Keratinocyte (primary cell): Measurements from ENCODE around the gene PTPN21. TPM values are rescaled to one million over a fixed set of nuclear protein-coding genes. Genes with fewer than 3 reads are reported as not detected.
A peak's percentile ranks its signal among the peaks of the same experiment; 100 is the strongest.

ENCODE experiments used
- DNase-seq: peaks from one replicate; pipeline ENCODE4 v3.0.0-alpha.2; 2011; ENCODE audit warnings: low read depth, missing footprints, low spot score
- FAIRE-seq: peaks from 2 replicates; lab custom pipeline; 2011; peaks lifted over from hg19 to GRCh38; lab: Jason Lieb, UNC
- H2AFZ ChIP-seq: 2 replicates; pipeline ENCODE4 v1.6.0; 2012; ENCODE audit warnings: low read length, control low read depth, inconsistent platforms; ENCODE audit not compliant: control insufficient read depth
- H3K27ac ChIP-seq: 2 replicates; pipeline ENCODE4 v1.5.1; 2011; ENCODE audit warnings: low read length; ENCODE audit not compliant: control insufficient read depth, insufficient read depth
- H3K27me3 ChIP-seq: 3 replicates; pipeline ENCODE4 v1.6.0; 2011; ENCODE audit warnings: low read length; ENCODE audit not compliant: control insufficient read depth, insufficient read depth; ENCODE audit errors: extremely low read depth
- H3K36me3 ChIP-seq, 2 experiments: 2 replicates in 1 of 2; 3 replicates in 1 of 2; pipeline ENCODE4 v1.5.1; 2011; ENCODE audit warnings: low read length in 2 of 2, mild to moderate bottlenecking in 1 of 2; ENCODE audit not compliant: control insufficient read depth in 2 of 2, insufficient read depth in 2 of 2; ENCODE audit errors: extremely low read depth in 1 of 2
- H3K4me1 ChIP-seq: 3 replicates; pipeline ENCODE4 v1.5.1; 2011; ENCODE audit warnings: low read length; ENCODE audit not compliant: control insufficient read depth, insufficient read depth; ENCODE audit errors: extremely low read depth
- H3K4me2 ChIP-seq: 3 replicates; pipeline ENCODE4 v1.6.0; 2011; ENCODE audit warnings: low read depth, low read length; ENCODE audit not compliant: control insufficient read depth, insufficient read depth; ENCODE audit errors: extremely low read depth
- H3K4me3 ChIP-seq, 3 experiments: fragments of 200-600 bp in 1 of 3; sonication (generic) in 1 of 3; 2 replicates in 2 of 3; 3 replicates in 1 of 3; pipeline ENCODE4 v1.5.1; 2011 to 2016; ENCODE audit warnings: low read length in 3 of 3, mild to moderate bottlenecking in 3 of 3, control low read depth in 2 of 3, inconsistent platforms in 1 of 3, low read depth in 1 of 3, mixed read lengths in 1 of 3, mixed run types in 1 of 3, moderate library complexity in 1 of 3; ENCODE audit not compliant: control insufficient read depth in 2 of 3, insufficient read depth in 2 of 3; ENCODE audit errors: extremely low read depth in 1 of 3
- H3K79me2 ChIP-seq: 2 replicates; pipeline ENCODE4 v1.6.0; 2012; ENCODE audit warnings: low read length; ENCODE audit not compliant: control insufficient read depth, insufficient read depth
- H3K9ac ChIP-seq: 3 replicates; pipeline ENCODE4 v1.6.0; 2011; ENCODE audit warnings: low read length; ENCODE audit not compliant: control insufficient read depth, insufficient read depth; ENCODE audit errors: extremely low read depth
- H3K9me1 ChIP-seq: 3 replicates; pipeline ENCODE4 v1.6.0; 2011; ENCODE audit warnings: low read length; ENCODE audit not compliant: control insufficient read depth, insufficient read depth; ENCODE audit errors: extremely low read depth
- H3K9me3 ChIP-seq: 2 replicates; pipeline ENCODE4 v1.5.1; 2012; ENCODE audit warnings: low read depth, low read length; ENCODE audit not compliant: control insufficient read depth
- H4K20me1 ChIP-seq: 3 replicates; pipeline ENCODE4 v1.6.0; 2011; ENCODE audit warnings: low read length; ENCODE audit not compliant: control insufficient read depth, insufficient read depth; ENCODE audit errors: extremely low read depth
- EZH2 ChIP-seq: IDR thresholded peaks from one replicate; pipeline ENCODE4 v1.6.1; 2012; ENCODE audit warnings: inconsistent platforms, mild to moderate bottlenecking, low read length, moderate library complexity
- dilution Hi-C: fragments of 300-500 bp; cut with MboI; formaldehyde crosslinking; loops from one replicate; pipeline ENCODE4 v1.7.0; 2020; ENCODE audit warnings: low sequenced_read_pairs; ENCODE audit not compliant: extremely low pct_ligation_motif_present
- polyA plus RNA-seq, 5 experiments: library from polyadenylated mRNA; depleted of rRNA in 3 of 5; stranded (reverse) in 3 of 5; stranded (forward) in 1 of 5; unstranded in 1 of 5; fragments of >200 nt; gene quantifications; 1 replicate in 1 of 5; 2 replicates in 3 of 5; 3 replicates in 1 of 5; pipeline versions ENCODE4 v1.2.1 to v1.2.3, GENCODE V29; 2011 to 2012; ENCODE audit warnings: missing spikeins in 2 of 5, low read depth in 1 of 5, low replicate concordance in 1 of 5
- TF ChIP-seq, protein P1 (sequence below), 3 experiments: IDR thresholded peaks in 1 of 3; conservative IDR thresholded peaks in 1 of 3; optimal IDR thresholded peaks in 1 of 3; 2 replicates in 2 of 3; 3 replicates in 1 of 3; pipeline versions ENCODE3 to v1.5.1; 2011; ENCODE audit warnings: low read length in 3 of 3, mild to moderate bottlenecking in 3 of 3, moderate library complexity in 2 of 3, control low read depth in 1 of 3, inconsistent platforms in 1 of 3; ENCODE audit not compliant: insufficient read depth in 2 of 3; ENCODE audit errors: extremely low read depth in 1 of 3

The PTPN21 gene
- polyA plus RNA-seq, 1 donor (not counting 4 experiments of a cell fraction or from before 2014, with no cell fraction given): 7.4 TPM

DNA sequence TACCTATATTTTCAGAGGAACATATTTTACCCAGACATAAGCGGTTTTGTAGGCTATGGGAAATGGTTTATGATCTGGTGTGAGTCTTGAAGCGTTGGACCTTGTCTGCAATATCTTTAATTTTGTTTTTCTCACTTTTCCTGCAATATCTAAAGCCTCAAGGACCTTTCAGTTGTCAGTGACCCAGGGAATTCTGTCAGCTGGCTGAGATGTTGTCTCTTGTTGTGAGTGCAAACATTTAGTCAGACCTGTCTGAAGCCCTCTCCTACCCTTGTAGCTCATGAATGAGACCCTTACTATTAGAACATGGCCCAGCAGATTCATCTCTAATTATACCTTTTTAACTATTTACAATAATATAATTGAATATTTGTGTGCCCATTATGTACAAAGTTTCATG is 115.7 kb downstream of the PTPN21 start:
- Histone ChIP-seq H3K9me3 (no peaks in the 10 kb centered on the region), H3K36me3 (no peaks in the 10 kb centered on the region), H2AFZ (no peak overlapping the region), H3K4me3 (no peak overlapping the region), H3K27me3 (no peaks in the 10 kb centered on the region), H3K4me1 (no peaks in the 10 kb centered on the region), H3K27ac (no peak overlapping the region), H3K79me2 (no peaks in the 10 kb centered on the region), H3K9ac (no peak overlapping the region), H3K9me1 (no peaks in the 10 kb centered on the region), H4K20me1 (no peaks in the 10 kb centered on the region), H3K4me2 (no peak overlapping the region)
- TF ChIP-seq EZH2: no peak
- TF ChIP-seq, protein P1, sequence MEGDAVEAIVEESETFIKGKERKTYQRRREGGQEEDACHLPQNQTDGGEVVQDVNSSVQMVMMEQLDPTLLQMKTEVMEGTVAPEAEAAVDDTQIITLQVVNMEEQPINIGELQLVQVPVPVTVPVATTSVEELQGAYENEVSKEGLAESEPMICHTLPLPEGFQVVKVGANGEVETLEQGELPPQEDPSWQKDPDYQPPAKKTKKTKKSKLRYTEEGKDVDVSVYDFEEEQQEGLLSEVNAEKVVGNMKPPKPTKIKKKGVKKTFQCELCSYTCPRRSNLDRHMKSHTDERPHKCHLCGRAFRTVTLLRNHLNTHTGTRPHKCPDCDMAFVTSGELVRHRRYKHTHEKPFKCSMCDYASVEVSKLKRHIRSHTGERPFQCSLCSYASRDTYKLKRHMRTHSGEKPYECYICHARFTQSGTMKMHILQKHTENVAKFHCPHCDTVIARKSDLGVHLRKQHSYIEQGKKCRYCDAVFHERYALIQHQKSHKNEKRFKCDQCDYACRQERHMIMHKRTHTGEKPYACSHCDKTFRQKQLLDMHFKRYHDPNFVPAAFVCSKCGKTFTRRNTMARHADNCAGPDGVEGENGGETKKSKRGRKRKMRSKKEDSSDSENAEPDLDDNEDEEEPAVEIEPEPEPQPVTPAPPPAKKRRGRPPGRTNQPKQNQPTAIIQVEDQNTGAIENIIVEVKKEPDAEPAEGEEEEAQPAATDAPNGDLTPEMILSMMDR (optimal IDR thresholded peaks at IDR 0.05 in 1 of 3, IDR thresholded peaks at IDR 0.05 in 1 of 3, conservative IDR thresholded peaks at IDR 0.05 in 1 of 3; ENCODE audit: extremely low read depth in 1 of 3, insufficient read depth in 2 of 3, low read length in 3 of 3): no peak
- dilution Hi-C loops: no loop called here
- DNase-seq: no peak
- FAIRE-seq: no peak

DNA sequence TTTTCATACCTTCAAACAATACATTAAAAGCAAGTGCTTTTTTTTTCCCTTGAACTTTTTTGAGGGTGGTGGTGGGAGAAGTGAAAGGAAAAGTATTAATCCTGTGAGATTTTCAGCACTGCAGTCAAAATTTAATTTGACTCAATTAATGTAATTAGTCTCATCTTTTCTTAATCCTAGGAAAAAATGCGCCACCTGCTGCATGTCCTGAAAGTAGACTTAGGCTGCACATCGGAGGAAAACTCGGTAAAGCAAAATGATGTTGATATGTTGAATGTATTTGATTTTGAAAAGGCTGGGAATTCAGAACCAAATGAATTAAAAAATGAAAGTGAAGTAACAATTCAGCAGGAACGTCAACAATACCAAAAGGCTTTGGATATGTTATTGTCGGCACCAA is 117.1 kb downstream of the PTPN21 start:
- Histone ChIP-seq H3K4me1 (no peaks in the 10 kb centered on the region), H2AFZ (no peak overlapping the region), H4K20me1 (no peaks in the 10 kb centered on the region), H3K9me1 (no peaks in the 10 kb centered on the region), H3K9ac (no peak overlapping the region), H3K27ac (no peak overlapping the region), H3K27me3 (no peaks in the 10 kb centered on the region), H3K9me3 (no peaks in the 10 kb centered on the region), H3K4me2 (no peak overlapping the region), H3K79me2 (no peaks in the 10 kb centered on the region), H3K4me3 (no peak overlapping the region), H3K36me3 (no peaks in the 10 kb centered on the region)
- FAIRE-seq (no peak), DNase-seq (no peak)
- TF ChIP-seq, protein P1 (optimal IDR thresholded peaks at IDR 0.05 in 1 of 3, IDR thresholded peaks at IDR 0.05 in 1 of 3, conservative IDR thresholded peaks at IDR 0.05 in 1 of 3; ENCODE audit: extremely low read depth in 1 of 3, insufficient read depth in 2 of 3, low read length in 3 of 3): peak in 2 of 3 experiments; percentile 8 to 15
- no peak for TF ChIP-seq EZH2
- dilution Hi-C loops: no loop called here
